Activated CD4-positive, alpha-beta T cell treated with anti-CD3 and anti-CD28 coated beads for 36 hours (primary cell): ENCODE data around the gene BICDL2. TPM values are rescaled to one million over a fixed set of nuclear protein-coding genes. Genes with fewer than 3 reads are reported as not detected.
A peak's percentile ranks its signal among the peaks of the same experiment; 100 is the strongest.

Experiments used
- ATAC-seq: fragments of 200-7000 bp; cut with Tn5 transposase; one replicate; pipeline ENCODE4 v1.10.0; 2021; ENCODE audit warnings: mild to moderate bottlenecking, moderate library complexity
- CTCF ChIA-PET: fragments of 350-600 bp; sonication (Branson Sonifier 250); formaldehyde crosslinking; loops from one replicate; lab custom pipeline; 2021; ENCODE audit warnings: antibody characterized with exemption; lab: Charles Lee
- POLR2A ChIA-PET: fragments of 350-600 bp; sonication (Branson Sonifier 250); formaldehyde crosslinking; loops from one replicate; lab custom pipeline; 2021; ENCODE audit warnings: antibody characterized with exemption, inconsistent platforms; lab: Charles Lee
- DNase-seq: peaks from one replicate; pipeline ENCODE4 v3.0.0-alpha.2; 2020
- H3K27ac Mint-ChIP-seq: one replicate; pipeline ENCODE4 v1.8.0; 2021; ENCODE audit warnings: mixed read lengths
- H3K27me3 Mint-ChIP-seq: one replicate; pipeline ENCODE4 v1.8.0; 2021; ENCODE audit warnings: mixed read lengths
- H3K36me3 Mint-ChIP-seq: one replicate; pipeline ENCODE4 v1.8.0; 2021; ENCODE audit warnings: low read depth, mixed read lengths
- H3K4me1 Mint-ChIP-seq: one replicate; pipeline ENCODE4 v1.8.0; 2021; ENCODE audit warnings: mixed read lengths
- H3K4me3 Mint-ChIP-seq: one replicate; pipeline ENCODE4 v1.8.0; 2021; ENCODE audit warnings: mild to moderate bottlenecking, moderate library complexity, mixed read lengths
- H3K9me3 Mint-ChIP-seq: one replicate; pipeline ENCODE4 v1.8.0; 2021; ENCODE audit warnings: low read depth, mixed read lengths
- intact Hi-C, 2 experiments: fragments of 100-400 bp; cut with DNase I in 1 of 2; cut with micrococcal nuclease in 1 of 2; formaldehyde crosslinking; loops; one replicate each; pipeline versions ENCODE4 v1.14.2 to v1.15.1; 2022 to 2024; cut with DNase I, micrococcal nuclease
- total RNA-seq, 2 experiments: library from RNA; stranded (reverse); gene quantifications; one replicate each; pipeline ENCODE4 v1.2.3, GENCODE V29; 2021

The BICDL2 gene
- total RNA-seq, 2 experiments from 2014 or later = 0.58 to 1.2 TPM

GRCh38 chr16:3008690-3009037, 28.1 kb downstream of the BICDL2 start:
- H3K27me3 Mint-ChIP-seq = peaks cover 11% of the 10 kb centered on the region
- ChIA-PET CTCF (interaction anchor here (0.5 kb wide), 1 partner anchor 22 kb away, joined by 3 read pairs; no protein-coding TSS in a partner anchor), POLR2A (no interaction called here)
- no peaks in the 10 kb centered on the region for H3K36me3 Mint-ChIP-seq
- intact Hi-C loops = no loop called here
- H3K4me1 Mint-ChIP-seq = peaks cover 26% of the 10 kb centered on the region
- DNase-seq = no peak
- H3K9me3 Mint-ChIP-seq = no peaks in the 10 kb centered on the region
- H3K4me3 Mint-ChIP-seq = no peak overlapping the region
- no peak for ATAC-seq
- H3K27ac Mint-ChIP-seq = no peak overlapping the region

- Mint-ChIP-seq H3K27ac (no peak overlapping the region), H3K27me3 (peaks cover 11% of the 10 kb centered on the region), H3K36me3 (no peaks in the 10 kb centered on the region), H3K4me3 (no peak overlapping the region), H3K9me3 (no peaks in the 10 kb centered on the region), H3K4me1 (peaks cover 26% of the 10 kb centered on the region)
- CTCF ChIA-PET = interaction anchor here (0.5 to 9.6 kb wide), 7 partner anchors 12 to 51 kb away, joined by 3 to 130 read pairs (median 3); partner anchors contain the start of gene TNFRSF12A
- DNase-seq = peak; percentile 25
- intact Hi-C loops = no loop called here
- POLR2A ChIA-PET = interaction anchor here (0.6 to 1.0 kb wide), 3 partner anchors 12 to 1262 kb away, joined by 3 to 5 read pairs (median 3); partner anchors contain the start of gene TNFRSF12A
- no peak for ATAC-seq
Measured at GRCh38 chr16:3007957-3008689, 28.6 kb downstream of the BICDL2 start.

- peaks cover 9% of the 10 kb centered on the region for H3K27me3 Mint-ChIP-seq
- H3K4me3 Mint-ChIP-seq = no peak overlapping the region
- H3K36me3 Mint-ChIP-seq = no peaks in the 10 kb centered on the region
- DNase-seq (no peak), ATAC-seq (no peak)
- POLR2A ChIA-PET = interaction anchor here (0.6 to 1.0 kb wide), 3 partner anchors 13 to 1262 kb away, joined by 3 to 5 read pairs (median 3); partner anchors contain the start of gene TNFRSF12A
- intact Hi-C loops = no loop called here
- CTCF ChIA-PET = interaction anchor here (0.7 to 9.6 kb wide), 7 partner anchors 13 to 52 kb away, joined by 3 to 130 read pairs (median 3); partner anchors contain the start of gene TNFRSF12A
- peaks cover 23% of the 10 kb centered on the region for H3K4me1 Mint-ChIP-seq
- H3K27ac Mint-ChIP-seq = no peak overlapping the region
- H3K9me3 Mint-ChIP-seq = no peaks in the 10 kb centered on the region
Measured at GRCh38 chr16:3007059-3007956, 29.4 kb downstream of the BICDL2 start.

GRCh38 chr16:3004781-3005284, 31.9 kb downstream of the BICDL2 start:
- intact Hi-C loops = loop anchor here (1.0 to 2.0 kb wide), 4 partner anchors 15 to 36 kb away; partner anchors contain the start of genes TNFRSF12A (in 2 of the 2) and PAQR4 (in 1 of the 2)
- no peak for DNase-seq
- POLR2A ChIA-PET = no interaction called here

GRCh38 chr16:3004319-3004718, 32.4 kb downstream of the BICDL2 start:
- ChIA-PET POLR2A (interaction anchor here (0.7 to 1.2 kb wide), 6 partner anchors 16 to 463 kb away, joined by 3 to 5 read pairs (median 4); partner anchors contain the start of genes FLYWCH2 and TNFRSF12A), CTCF (interaction anchor here (0.6 to 9.6 kb wide), 14 partner anchors 16 to 712 kb away, joined by 3 to 130 read pairs (median 4); partner anchors contain the start of genes HCFC1R1, KREMEN2, THOC6 and TNFRSF12A)
- Mint-ChIP-seq H3K4me3 (no peak overlapping the region), H3K27me3 (peaks cover 6% of the 10 kb centered on the region), H3K9me3 (no peaks in the 10 kb centered on the region), H3K4me1 (peaks cover 23% of the 10 kb centered on the region), H3K27ac (no peak overlapping the region), H3K36me3 (no peaks in the 10 kb centered on the region)
- DNase-seq (peak; percentile 55), ATAC-seq (peak; percentile 10)
- intact Hi-C loops = loop anchor here (1.0 to 2.0 kb wide), 4 partner anchors 16 to 35 kb away; partner anchors contain the start of genes TNFRSF12A (in 2 of the 2) and PAQR4 (in 1 of the 2)

More at GRCh38 chr16:3004781-3005284, 31.9 kb downstream of the BICDL2 start:
- no peaks in the 10 kb centered on the region for H3K9me3 Mint-ChIP-seq
- no peaks in the 10 kb centered on the region for H3K36me3 Mint-ChIP-seq
- H3K27ac Mint-ChIP-seq = no peak overlapping the region
- no peak overlapping the region for H3K4me3 Mint-ChIP-seq
- peaks cover 6% of the 10 kb centered on the region for H3K27me3 Mint-ChIP-seq
- peaks cover 23% of the 10 kb centered on the region for H3K4me1 Mint-ChIP-seq
- CTCF ChIA-PET = interaction anchor here (1.3 to 9.6 kb wide), 3 partner anchors 27 to 121 kb away, joined by 3 to 130 read pairs (median 3); partner anchors contain the start of gene KREMEN2
- no peak for ATAC-seq

GRCh38 chr16:3003582-3004270, 33.0 kb downstream of the BICDL2 start:
- H3K9me3 Mint-ChIP-seq = no peaks in the 10 kb centered on the region
- H3K4me3 Mint-ChIP-seq = peak overlapping the region; percentile 32
- H3K36me3 Mint-ChIP-seq = no peaks in the 10 kb centered on the region
- ChIA-PET POLR2A (interaction anchor here (0.7 to 1.2 kb wide), 6 partner anchors 16 to 464 kb away, joined by 3 to 5 read pairs (median 4); partner anchors contain the start of genes FLYWCH2 and TNFRSF12A), CTCF (interaction anchor here (0.6 to 9.6 kb wide), 15 partner anchors 17 to 713 kb away, joined by 3 to 130 read pairs (median 3); partner anchors contain the start of genes HCFC1R1, KREMEN2, THOC6 and TNFRSF12A)
- ATAC-seq = peak; percentile 100
- peak; percentile 99 for DNase-seq
- H3K4me1 Mint-ChIP-seq = peaks cover 23% of the 10 kb centered on the region
- intact Hi-C loops = loop anchor here (1.0 to 2.0 kb wide), 8 partner anchors 17 to 147 kb away; partner anchors contain the start of genes TNFRSF12A (in 2 of the 2), PAQR4 (in 1 of the 2) and THOC6 (in 1 of the 2)
- peaks cover 6% of the 10 kb centered on the region for H3K27me3 Mint-ChIP-seq
- H3K27ac Mint-ChIP-seq = no peak overlapping the region

- Mint-ChIP-seq H3K36me3 (no peaks in the 10 kb centered on the region), H3K9me3 (no peaks in the 10 kb centered on the region), H3K27ac (no peak overlapping the region), H3K4me1 (no peaks in the 10 kb centered on the region), H3K4me3 (no peak overlapping the region), H3K27me3 (no peaks in the 10 kb centered on the region)
- ChIA-PET POLR2A (no interaction called here), CTCF (interaction anchor here (1.1 to 9.6 kb wide), 2 partner anchors 17 to 30 kb away, joined by 3 to 130 read pairs; no protein-coding TSS in a partner anchor)
- ATAC-seq (no peak), DNase-seq (no peak)
- intact Hi-C loops = no loop called here
Measured at GRCh38 chr16:3001316-3001715, 35.4 kb downstream of the BICDL2 start.

GRCh38 chr16:3000540-3000939, 36.2 kb downstream of the BICDL2 start:
- ChIA-PET CTCF (interaction anchor here (1.1 to 9.6 kb wide), 2 partner anchors 18 to 31 kb away, joined by 3 to 130 read pairs; no protein-coding TSS in a partner anchor), POLR2A (no interaction called here)
- Mint-ChIP-seq H3K27ac (no peak overlapping the region), H3K27me3 (no peaks in the 10 kb centered on the region), H3K9me3 (no peaks in the 10 kb centered on the region), H3K4me3 (no peak overlapping the region), H3K4me1 (no peaks in the 10 kb centered on the region), H3K36me3 (no peaks in the 10 kb centered on the region)
- intact Hi-C loops = no loop called here
- no peak for DNase-seq
- ATAC-seq = no peak

- Mint-ChIP-seq H3K27ac (no peak overlapping the region), H3K4me3 (no peak overlapping the region), H3K36me3 (no peaks in the 10 kb centered on the region), H3K27me3 (no peaks in the 10 kb centered on the region), H3K4me1 (no peaks in the 10 kb centered on the region), H3K9me3 (no peaks in the 10 kb centered on the region)
- POLR2A ChIA-PET = no interaction called here
- CTCF ChIA-PET = interaction anchor here (9.6 kb wide), 1 partner anchor 32 kb away, joined by 130 read pairs; no protein-coding TSS in a partner anchor
- no peak for DNase-seq
- ATAC-seq = no peak
- intact Hi-C loops = no loop called here
Measured at GRCh38 chr16:2999929-3000328, 36.8 kb downstream of the BICDL2 start.

- ChIA-PET CTCF (no interaction called here), POLR2A (interaction anchor here (0.7 kb wide), 1 partner anchor 1010 kb away, joined by 4 read pairs; no protein-coding TSS in a partner anchor)
- no peak for DNase-seq
- Mint-ChIP-seq H3K9me3 (no peaks in the 10 kb centered on the region), H3K36me3 (no peaks in the 10 kb centered on the region), H3K27ac (no peak overlapping the region), H3K27me3 (no peaks in the 10 kb centered on the region), H3K4me1 (no peaks in the 10 kb centered on the region), H3K4me3 (no peak overlapping the region)
- intact Hi-C loops = no loop called here
- ATAC-seq = no peak
Measured at GRCh38 chr16:2996298-2996697, 40.4 kb downstream of the BICDL2 start.
